ENCODE measurements around the gene CYTH2. TPM values are rescaled to one million over a fixed set of nuclear protein-coding genes. Genes with fewer than 3 reads are reported as not detected.

CYTH2 gene
- polyA plus RNA-seq, 1 of the 3 experiments (the other 2 are of a cell fraction), result 69.5 TPM

DNA sequence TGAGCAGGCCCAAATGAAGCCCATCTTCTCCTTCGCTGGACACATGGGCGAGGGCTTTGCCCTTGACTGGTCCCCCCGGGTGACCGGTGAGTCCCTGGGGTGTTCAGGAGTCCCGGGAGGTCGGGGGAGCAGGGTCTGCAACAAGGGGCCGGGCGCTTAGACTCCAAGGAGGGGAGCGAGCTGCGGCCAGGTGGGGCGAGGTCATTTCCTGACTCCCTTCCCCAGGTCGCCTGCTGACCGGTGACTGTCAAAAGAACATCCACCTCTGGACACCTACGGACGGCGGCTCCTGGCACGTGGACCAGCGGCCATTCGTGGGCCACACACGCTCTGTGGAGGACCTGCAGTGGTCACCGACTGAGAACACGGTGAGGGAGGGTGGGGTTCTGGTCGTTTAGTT, 18.7 kb upstream of the CYTH2 start:
- Histone ChIP-seq H4K20me1 (ENCODE audit: insufficient read depth) (no peaks in the 10 kb centered on the region), H3K79me2 (ENCODE audit: insufficient read depth) (peaks cover 40% of the 10 kb centered on the region), H3F3A (replicated peaks; ENCODE audit: insufficient read depth) (peaks cover 8% of the 10 kb centered on the region), H3K9me2 (no peaks in the 10 kb centered on the region), H2AFZ (ENCODE audit: low read depth) (no peak overlapping the region), H3K4me1 (ENCODE audit: control insufficient read depth in 1 of 2, insufficient read depth in 2 of 2, low read depth in 1 of 2, low read length in 1 of 2) (peaks cover 0 to 5% of the 10 kb centered on the region in 2 experiments; a peak in 2 of 4 replicates), H3K27me3 (ENCODE audit: insufficient read depth) (no peaks in the 10 kb centered on the region), H3K9me3 (no peaks in the 10 kb centered on the region), H3K9ac (no peak overlapping the region), H3K27ac (ENCODE audit: low read depth in 2 of 2, low read length in 1 of 2) (no peak overlapping the region), H3K4me2 (no peak overlapping the region), H3K36me3 (replicated peaks in 1 of 2; ENCODE audit: control insufficient read depth in 1 of 2, insufficient read depth in 2 of 2, low read length in 1 of 2) (peaks cover 38% of the 10 kb centered on the region in 2 experiments), H3K4me3 (ENCODE audit: low read depth in 2 of 2, low read length in 1 of 2) (no peak overlapping the region)
- DNase-seq, result peak; percentile 18
- TF ChIP-seq, protein P1, sequence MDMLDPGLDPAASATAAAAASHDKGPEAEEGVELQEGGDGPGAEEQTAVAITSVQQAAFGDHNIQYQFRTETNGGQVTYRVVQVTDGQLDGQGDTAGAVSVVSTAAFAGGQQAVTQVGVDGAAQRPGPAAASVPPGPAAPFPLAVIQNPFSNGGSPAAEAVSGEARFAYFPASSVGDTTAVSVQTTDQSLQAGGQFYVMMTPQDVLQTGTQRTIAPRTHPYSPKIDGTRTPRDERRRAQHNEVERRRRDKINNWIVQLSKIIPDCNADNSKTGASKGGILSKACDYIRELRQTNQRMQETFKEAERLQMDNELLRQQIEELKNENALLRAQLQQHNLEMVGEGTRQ (IDR thresholded peaks at IDR 0.05; ENCODE audit: borderline replicate concordance, low read depth, low read length), result no peak
- TF ChIP-seq FOXJ3 (CRISPR knock-in tag; IDR thresholded peaks at IDR 0.05) (no peak), ELF1 (IDR thresholded peaks at IDR 0.05) (no peak), JUND (IDR thresholded peaks at IDR 0.05) (no peak), GATA2 (CRISPR knock-in tag; IDR thresholded peaks at IDR 0.05) (no peak), CHD2 (IDR thresholded peaks at IDR 0.05; ENCODE audit: low read length, partially characterized antibody) (no peak), RCOR1 (IDR thresholded peaks at IDR 0.05; ENCODE audit: low read length) (no peak), TAF1 (IDR thresholded peaks at IDR 0.05; ENCODE audit: borderline replicate concordance, low read depth, low read length) (no peak), SIN3A (IDR thresholded peaks at IDR 0.05; ENCODE audit: borderline replicate concordance, low read depth, low read length) (no peak), GABPA (IDR thresholded peaks at IDR 0.05; ENCODE audit: low read depth) (no peak), RXRA (IDR thresholded peaks at IDR 0.05; ENCODE audit: borderline replicate concordance, low read depth) (no peak), SMC3 (IDR thresholded peaks at IDR 0.05; ENCODE audit: low read depth, low read length) (no peak), MXI1 (IDR thresholded peaks at IDR 0.05; ENCODE audit: low read depth, low read length) (no peak), EP300 (IDR thresholded peaks at IDR 0.05; ENCODE audit: borderline replicate concordance in 1 of 2, low read depth in 1 of 2, low read length in 1 of 2) (no peak), NRF1 (IDR thresholded peaks at IDR 0.05; ENCODE audit: low read depth, low read length) (no peak)
- TF ChIP-seq, protein P2, sequence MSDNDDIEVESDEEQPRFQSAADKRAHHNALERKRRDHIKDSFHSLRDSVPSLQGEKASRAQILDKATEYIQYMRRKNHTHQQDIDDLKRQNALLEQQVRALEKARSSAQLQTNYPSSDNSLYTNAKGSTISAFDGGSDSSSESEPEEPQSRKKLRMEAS (IDR thresholded peaks at IDR 0.05; ENCODE audit: low read depth), result no peak
- TF ChIP-seq, protein P3, sequence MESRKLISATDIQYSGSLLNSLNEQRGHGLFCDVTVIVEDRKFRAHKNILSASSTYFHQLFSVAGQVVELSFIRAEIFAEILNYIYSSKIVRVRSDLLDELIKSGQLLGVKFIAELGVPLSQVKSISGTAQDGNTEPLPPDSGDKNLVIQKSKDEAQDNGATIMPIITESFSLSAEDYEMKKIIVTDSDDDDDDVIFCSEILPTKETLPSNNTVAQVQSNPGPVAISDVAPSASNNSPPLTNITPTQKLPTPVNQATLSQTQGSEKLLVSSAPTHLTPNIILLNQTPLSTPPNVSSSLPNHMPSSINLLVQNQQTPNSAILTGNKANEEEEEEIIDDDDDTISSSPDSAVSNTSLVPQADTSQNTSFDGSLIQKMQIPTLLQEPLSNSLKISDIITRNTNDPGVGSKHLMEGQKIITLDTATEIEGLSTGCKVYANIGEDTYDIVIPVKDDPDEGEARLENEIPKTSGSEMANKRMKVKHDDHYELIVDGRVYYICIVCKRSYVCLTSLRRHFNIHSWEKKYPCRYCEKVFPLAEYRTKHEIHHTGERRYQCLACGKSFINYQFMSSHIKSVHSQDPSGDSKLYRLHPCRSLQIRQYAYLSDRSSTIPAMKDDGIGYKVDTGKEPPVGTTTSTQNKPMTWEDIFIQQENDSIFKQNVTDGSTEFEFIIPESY (IDR thresholded peaks at IDR 0.05; ENCODE audit: borderline replicate concordance, low read depth), result no peak
- TF ChIP-seq, protein P4, sequence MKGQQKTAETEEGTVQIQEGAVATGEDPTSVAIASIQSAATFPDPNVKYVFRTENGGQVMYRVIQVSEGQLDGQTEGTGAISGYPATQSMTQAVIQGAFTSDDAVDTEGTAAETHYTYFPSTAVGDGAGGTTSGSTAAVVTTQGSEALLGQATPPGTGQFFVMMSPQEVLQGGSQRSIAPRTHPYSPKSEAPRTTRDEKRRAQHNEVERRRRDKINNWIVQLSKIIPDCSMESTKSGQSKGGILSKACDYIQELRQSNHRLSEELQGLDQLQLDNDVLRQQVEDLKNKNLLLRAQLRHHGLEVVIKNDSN (IDR thresholded peaks at IDR 0.05; ENCODE audit: borderline replicate concordance, low read depth), result no peak
- TF ChIP-seq, protein P5, sequence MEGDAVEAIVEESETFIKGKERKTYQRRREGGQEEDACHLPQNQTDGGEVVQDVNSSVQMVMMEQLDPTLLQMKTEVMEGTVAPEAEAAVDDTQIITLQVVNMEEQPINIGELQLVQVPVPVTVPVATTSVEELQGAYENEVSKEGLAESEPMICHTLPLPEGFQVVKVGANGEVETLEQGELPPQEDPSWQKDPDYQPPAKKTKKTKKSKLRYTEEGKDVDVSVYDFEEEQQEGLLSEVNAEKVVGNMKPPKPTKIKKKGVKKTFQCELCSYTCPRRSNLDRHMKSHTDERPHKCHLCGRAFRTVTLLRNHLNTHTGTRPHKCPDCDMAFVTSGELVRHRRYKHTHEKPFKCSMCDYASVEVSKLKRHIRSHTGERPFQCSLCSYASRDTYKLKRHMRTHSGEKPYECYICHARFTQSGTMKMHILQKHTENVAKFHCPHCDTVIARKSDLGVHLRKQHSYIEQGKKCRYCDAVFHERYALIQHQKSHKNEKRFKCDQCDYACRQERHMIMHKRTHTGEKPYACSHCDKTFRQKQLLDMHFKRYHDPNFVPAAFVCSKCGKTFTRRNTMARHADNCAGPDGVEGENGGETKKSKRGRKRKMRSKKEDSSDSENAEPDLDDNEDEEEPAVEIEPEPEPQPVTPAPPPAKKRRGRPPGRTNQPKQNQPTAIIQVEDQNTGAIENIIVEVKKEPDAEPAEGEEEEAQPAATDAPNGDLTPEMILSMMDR (IDR thresholded peaks at IDR 0.05), result no peak
- TF ChIP-seq, protein P6, sequence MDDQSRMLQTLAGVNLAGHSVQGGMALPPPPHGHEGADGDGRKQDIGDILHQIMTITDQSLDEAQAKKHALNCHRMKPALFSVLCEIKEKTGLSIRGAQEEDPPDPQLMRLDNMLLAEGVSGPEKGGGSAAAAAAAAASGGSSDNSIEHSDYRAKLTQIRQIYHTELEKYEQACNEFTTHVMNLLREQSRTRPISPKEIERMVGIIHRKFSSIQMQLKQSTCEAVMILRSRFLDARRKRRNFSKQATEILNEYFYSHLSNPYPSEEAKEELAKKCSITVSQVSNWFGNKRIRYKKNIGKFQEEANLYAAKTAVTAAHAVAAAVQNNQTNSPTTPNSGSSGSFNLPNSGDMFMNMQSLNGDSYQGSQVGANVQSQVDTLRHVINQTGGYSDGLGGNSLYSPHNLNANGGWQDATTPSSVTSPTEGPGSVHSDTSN (IDR thresholded peaks at IDR 0.05), result no peak
- ChIA-PET POLR2A (no interaction called here), CTCF (interaction anchor here (1.9 kb wide), 1 partner anchor 136 kb away, joined by 5 read pairs; no protein-coding TSS in a partner anchor)
- WGBS (ENCODE audit: low lambda C conversion rate), result 98% methylated on average over 10 of the region's 23 CpGs

All from SK-N-SH (cell line).